Mesodermal cell (in vitro differentiated cells): ENCODE data around the gene HID1.
"Not testable (repeated sequence)": the region's sequence is repeated elsewhere in the genome, so short reads cannot be mapped to it uniquely, and the experiment has no call there.

Experiments used
- H3K27ac ChIP-seq: 2 replicates; pipeline ENCODE4 v1.7.0; 2013; ENCODE audit warnings: mild to moderate bottlenecking, low read depth, low read length, moderate library complexity; ENCODE audit not compliant: severe bottlenecking
- H3K36me3 ChIP-seq: 2 replicates; pipeline ENCODE4 v1.7.1; 2013; ENCODE audit warnings: mild to moderate bottlenecking, low read length, moderate library complexity; ENCODE audit not compliant: control insufficient read depth, insufficient read depth
- H3K4me1 ChIP-seq: one replicate; pipeline ENCODE4 v1.7.1; 2013; ENCODE audit warnings: mild to moderate bottlenecking, low read length; ENCODE audit not compliant: insufficient read depth, control insufficient read depth, poor library complexity, severe bottlenecking
- H3K4me3 ChIP-seq: 2 replicates; pipeline ENCODE4 v1.7.0; 2013; ENCODE audit warnings: low read length, control low read depth, mild to moderate bottlenecking; ENCODE audit not compliant: insufficient read depth, poor library complexity, severe bottlenecking; ENCODE audit errors: extremely low read depth
- H3K9me3 ChIP-seq: 2 replicates; pipeline ENCODE4 v1.7.1; 2013; ENCODE audit warnings: mild to moderate bottlenecking, low read length, moderate library complexity; ENCODE audit not compliant: control insufficient read depth
- WGBS, 2 experiments: methylation state at CpG; one replicate each; pipeline ENCODE4 v1.1.5; 2013; ENCODE audit warnings: missing lambda C conversion rate in 2 of 2; ENCODE audit not compliant: insufficient coverage in 2 of 2; 5-methylcytosine and 5-hydroxymethylcytosine counted together

Gene HID1

DNA sequence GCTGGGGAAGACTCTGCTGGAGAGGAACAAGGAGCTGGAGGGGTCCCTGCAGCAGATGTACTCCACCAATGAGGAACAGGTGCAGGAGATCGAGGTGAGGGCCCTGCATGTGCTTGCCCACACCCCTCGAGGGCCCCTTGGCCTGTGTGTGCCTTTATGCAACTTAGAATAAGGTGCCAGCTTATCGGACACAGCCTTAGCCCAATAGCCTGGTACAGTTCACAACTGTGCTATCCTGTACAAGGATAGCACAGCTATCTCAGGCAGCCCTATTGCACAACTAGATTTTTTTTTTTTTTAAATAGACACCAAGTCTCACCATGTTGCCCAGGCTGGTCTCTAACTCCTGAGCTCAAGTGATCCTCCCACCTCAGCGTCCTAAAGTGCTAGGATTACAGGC, 27.0 kb upstream of the HID1 start:
- no peaks in the 10 kb centered on the region for H3K9me3 ChIP-seq
- H3K4me1 ChIP-seq: peaks cover 7% of the 10 kb centered on the region
- peaks cover 63% of the 10 kb centered on the region for H3K36me3 ChIP-seq
- H3K4me3 ChIP-seq: no peak overlapping the region
- 94% methylated on average over 4 of the region's 4 CpGs for WGBS, 2 experiments
- H3K27ac ChIP-seq: no peak overlapping the region

DNA sequence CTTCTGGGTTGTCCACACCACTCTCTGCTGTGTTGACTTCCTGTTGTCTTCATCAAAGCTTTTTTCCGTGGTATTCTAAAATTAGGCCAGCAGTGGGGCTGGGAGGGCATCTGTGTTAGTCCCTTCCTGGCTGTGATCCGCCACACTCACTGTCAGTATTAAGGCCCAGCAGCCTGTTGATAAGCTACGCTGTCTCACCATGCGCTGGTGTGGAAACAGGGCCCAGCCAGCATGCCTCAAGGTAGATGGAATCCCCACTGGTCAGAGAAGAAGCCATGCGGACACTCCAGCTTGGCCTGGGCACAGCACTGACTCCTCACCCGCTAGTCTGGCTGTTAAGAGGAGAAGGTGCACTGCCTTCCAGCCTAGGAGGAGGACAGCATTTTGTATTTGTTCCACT, 26.2 kb upstream of the HID1 start:
- peaks cover 7% of the 10 kb centered on the region for H3K4me1 ChIP-seq
- H3K36me3 ChIP-seq: peaks cover 63% of the 10 kb centered on the region
- H3K4me3 ChIP-seq: no peak overlapping the region
- H3K27ac ChIP-seq: peak overlapping the region; percentile 29
- H3K9me3 ChIP-seq: no peaks in the 10 kb centered on the region
- 93 to 97% methylated on average over 5 of the region's 6 CpGs for WGBS, 2 experiments

DNA sequence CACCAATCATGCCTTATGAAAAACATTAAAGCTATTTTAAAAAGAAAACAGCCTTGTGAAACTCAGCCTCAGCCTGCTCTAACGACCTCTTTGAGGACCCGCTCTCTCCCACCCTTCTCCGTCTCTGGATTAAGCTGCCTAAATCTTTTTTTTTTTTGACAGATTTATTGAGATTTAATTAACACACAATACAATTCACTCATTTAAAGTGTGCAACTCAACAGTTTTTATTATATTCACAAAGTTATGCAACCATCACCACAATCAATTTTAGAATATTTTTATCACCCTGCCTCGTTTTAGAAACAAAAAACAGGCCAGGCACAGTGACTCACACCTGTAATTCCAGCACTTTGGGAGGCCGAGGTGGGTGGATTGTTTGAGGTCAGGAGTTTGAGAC, 23.3 kb upstream of the HID1 start:
- H3K4me1 ChIP-seq: peaks cover 7% of the 10 kb centered on the region
- peaks cover 57% of the 10 kb centered on the region for H3K36me3 ChIP-seq
- no peaks in the 10 kb centered on the region for H3K9me3 ChIP-seq
- H3K27ac ChIP-seq: no peak overlapping the region
- no peak overlapping the region for H3K4me3 ChIP-seq
- 95% methylated on average over 3 of the region's 5 CpGs; no CpG with 5 or more reads in 1 of the 2 experiments for WGBS, 2 experiments

DNA sequence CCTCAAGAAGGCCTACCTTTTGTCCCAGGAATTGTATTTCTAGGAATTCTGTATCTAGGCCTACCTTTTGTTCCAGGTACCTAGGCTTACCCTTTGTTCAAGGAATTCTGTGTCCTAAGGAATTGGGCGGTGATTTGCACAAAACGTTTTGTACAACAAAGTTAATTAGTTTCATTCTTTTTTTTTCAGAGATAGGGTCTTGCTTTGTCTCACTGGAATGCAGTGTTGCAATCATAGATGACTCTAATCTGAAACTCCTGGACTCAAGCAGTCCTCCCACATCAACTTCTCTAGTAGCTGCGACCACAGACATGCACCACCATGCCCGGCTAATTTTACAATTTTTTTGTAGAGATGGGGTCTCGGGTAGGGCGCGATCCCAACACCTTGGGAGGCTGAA, 21.9 kb upstream of the HID1 start:
- H3K4me1 ChIP-seq: peaks cover 7% of the 10 kb centered on the region

DNA sequence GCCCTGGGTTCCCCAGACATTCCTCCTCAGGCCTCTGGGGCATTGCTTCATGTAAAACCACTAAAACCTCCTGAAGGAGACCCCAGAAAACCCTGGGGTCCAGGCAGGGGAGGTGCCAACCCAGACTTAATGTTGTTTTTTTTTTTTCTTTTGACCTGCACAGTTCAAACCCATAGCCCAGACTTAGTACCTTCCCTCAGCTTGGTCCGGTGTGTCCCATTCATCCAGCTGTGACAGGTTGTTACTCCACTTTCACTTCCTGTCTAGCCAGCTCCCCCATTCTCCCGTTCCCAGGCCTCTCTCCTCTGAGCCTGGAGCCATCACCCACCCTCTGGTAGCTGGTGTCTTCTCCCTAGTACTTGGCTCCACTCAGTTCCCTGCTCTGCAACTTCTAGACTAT, 19.7 kb upstream of the HID1 start:
- Histone ChIP-seq H3K9me3 (no peaks in the 10 kb centered on the region), H3K4me1 (peaks cover 3% of the 10 kb centered on the region), H3K36me3 (peaks cover 56% of the 10 kb centered on the region), H3K27ac (no peak overlapping the region), H3K4me3 (no peak overlapping the region)
- 82 to 89% methylated on average over 2 of the region's 2 CpGs for WGBS, 2 experiments

More for the DNA sequence above, 21.9 kb upstream of the HID1 start:
- WGBS, 2 experiments: 69 to 100% methylated on average over 2 to 4 of the region's 7 CpGs
- H3K4me3 ChIP-seq: no peak overlapping the region
- H3K9me3 ChIP-seq: no peaks in the 10 kb centered on the region
- H3K36me3 ChIP-seq: peaks cover 62% of the 10 kb centered on the region
- no peak overlapping the region for H3K27ac ChIP-seq

DNA sequence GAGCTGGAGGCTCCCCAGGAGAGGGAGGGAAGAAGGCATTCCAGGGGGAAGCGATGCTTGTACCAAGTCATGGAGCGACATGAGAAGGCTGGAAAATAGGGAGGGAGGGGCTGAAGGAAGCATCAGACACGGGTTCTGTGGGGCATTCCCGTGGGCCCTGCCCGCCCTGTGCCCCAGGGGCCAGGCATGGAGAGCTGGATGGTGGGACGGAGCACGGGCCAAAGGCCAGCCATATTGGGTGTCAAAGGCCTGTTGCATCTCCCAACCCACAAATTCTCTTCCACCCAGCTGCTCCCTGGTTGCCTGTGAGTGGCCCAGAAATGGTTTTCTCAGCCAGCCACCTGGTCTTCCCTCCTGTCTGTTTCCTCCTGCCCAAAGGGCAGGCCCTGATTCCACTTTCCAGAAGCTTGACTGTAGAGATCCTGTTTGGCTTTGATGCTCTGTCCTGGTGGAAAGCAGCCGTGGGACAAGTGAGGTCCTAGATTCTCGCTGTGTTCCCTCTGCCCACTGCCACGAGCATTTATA, 18.1 kb upstream of the HID1 start:
- WGBS, 2 experiments: 97 to 98% methylated on average over 6 to 7 of the region's 10 CpGs
- H3K27ac ChIP-seq: no peak overlapping the region
- no peak overlapping the region for H3K4me3 ChIP-seq
- peaks cover 3% of the 10 kb centered on the region for H3K4me1 ChIP-seq
- peaks cover 48% of the 10 kb centered on the region for H3K36me3 ChIP-seq
- H3K9me3 ChIP-seq: no peaks in the 10 kb centered on the region

DNA sequence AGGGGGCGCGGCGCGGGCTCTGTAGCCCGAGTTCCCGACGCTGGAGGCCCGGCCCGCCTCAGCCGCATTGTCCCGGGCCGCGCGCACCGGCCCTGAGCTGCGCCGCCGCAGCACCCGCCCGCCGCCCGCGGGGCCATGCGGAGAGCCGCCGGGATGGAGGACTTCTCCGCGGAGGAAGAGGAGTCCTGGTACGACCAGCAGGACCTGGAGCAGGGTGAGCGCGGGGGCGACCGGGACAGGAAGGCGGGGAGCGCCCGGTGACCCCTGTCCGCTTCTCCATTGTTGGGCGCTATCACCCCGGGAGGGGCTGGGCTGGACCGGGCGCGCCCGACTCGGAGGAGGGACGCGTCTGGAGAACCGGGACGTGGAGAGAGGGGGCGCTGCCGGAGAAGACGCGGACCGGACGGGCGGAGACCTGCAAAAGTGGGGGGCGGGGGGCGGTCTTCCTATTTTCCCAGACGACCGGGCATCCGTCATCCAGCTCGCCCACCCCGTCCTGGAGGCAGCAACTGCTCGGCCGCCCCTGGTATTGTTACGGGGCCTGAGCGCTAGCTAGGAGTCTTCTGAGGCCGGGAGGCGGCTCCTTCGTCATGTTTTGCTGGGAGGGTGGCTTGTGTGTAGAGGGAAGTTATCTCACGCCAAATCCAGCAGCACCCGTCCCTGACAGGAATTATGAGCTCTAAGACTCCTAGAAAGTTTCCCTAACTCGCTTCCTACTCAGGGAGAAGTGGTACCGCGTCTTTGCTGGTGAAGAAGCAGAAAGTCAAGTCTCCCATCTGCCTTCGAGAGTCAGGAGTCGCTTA, 15.6 kb upstream of the HID1 start:
- Histone ChIP-seq H3K4me1 (peaks cover 3% of the 10 kb centered on the region), H3K27ac (peak overlapping the region; percentile 97), H3K4me3 (peak overlapping the region; percentile 82), H3K9me3 (no peaks in the 10 kb centered on the region), H3K36me3 (peaks cover 28% of the 10 kb centered on the region)
- WGBS, 2 experiments: 0% methylated on average over 59 to 63 of the region's 76 CpGs

DNA sequence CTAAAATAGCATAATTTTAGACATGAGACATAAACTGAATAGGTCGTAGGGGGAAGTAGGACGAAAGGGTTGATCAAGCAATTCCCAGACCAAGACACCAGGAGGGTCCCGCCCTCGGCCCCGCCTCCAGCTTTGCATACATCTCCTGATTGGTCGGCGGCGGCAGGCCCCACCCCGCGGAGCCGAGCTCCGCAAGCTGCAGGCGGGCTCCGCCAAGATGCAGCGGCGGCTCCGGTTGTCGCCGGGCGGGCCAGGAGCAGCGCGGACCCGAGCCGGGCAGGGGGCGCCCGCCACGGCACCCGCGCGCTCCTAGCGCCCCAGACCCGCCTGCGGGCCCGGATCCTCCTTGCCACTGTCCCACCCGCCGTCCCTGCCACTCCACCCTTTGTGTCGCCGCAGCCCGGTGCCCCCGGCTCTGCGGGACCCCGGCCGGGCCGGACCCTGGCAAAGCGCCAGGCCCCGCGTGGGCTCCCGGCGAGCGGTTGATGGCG, 14.9 kb upstream of the HID1 start, which contains the start of gene CDR2L:
Gene CDR2L (plus strand): TSS at position 215 of the 491 bp plus-strand sequence. CDS start 412 bp downstream, outside the sequence.
- Histone ChIP-seq H3K36me3 (peaks cover 22% of the 10 kb centered on the region), H3K9me3 (no peaks in the 10 kb centered on the region), H3K4me3 (peak within 1 kb of the TSS; percentile 82), H3K4me1 (peaks cover 3% of the 10 kb centered on the region), H3K27ac (peak within 1 kb of the TSS; percentile 97)
- 0% methylated on average over 40 to 46 of the region's 51 CpGs for WGBS, 2 experiments

DNA sequence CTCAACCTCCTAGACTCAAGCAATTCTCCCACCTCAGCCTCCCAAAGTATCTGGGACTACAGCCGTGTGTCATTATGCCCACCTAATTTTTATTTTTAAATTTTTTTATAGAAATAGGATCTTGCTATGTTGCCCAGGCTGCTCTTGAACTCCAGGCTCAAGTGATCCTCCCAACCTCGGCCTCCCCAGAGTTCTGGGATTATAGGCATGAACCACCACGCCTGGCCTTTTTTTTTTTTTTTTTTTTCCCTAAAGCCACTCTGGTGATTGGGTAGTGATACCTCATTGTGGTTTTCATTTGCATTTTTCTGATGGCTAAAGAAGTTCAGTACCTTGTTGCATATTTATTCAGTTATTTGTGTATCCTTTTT, 13.6 kb upstream of the HID1 start:
- Histone ChIP-seq H3K9me3 (no peaks in the 10 kb centered on the region), H3K4me3 (no peak overlapping the region), H3K4me1 (peaks cover 9% of the 10 kb centered on the region), H3K36me3 (peaks cover 14% of the 10 kb centered on the region), H3K27ac (no peak overlapping the region)
- no CpG with 5 or more reads among the region's 3 CpGs for WGBS, 2 experiments

DNA sequence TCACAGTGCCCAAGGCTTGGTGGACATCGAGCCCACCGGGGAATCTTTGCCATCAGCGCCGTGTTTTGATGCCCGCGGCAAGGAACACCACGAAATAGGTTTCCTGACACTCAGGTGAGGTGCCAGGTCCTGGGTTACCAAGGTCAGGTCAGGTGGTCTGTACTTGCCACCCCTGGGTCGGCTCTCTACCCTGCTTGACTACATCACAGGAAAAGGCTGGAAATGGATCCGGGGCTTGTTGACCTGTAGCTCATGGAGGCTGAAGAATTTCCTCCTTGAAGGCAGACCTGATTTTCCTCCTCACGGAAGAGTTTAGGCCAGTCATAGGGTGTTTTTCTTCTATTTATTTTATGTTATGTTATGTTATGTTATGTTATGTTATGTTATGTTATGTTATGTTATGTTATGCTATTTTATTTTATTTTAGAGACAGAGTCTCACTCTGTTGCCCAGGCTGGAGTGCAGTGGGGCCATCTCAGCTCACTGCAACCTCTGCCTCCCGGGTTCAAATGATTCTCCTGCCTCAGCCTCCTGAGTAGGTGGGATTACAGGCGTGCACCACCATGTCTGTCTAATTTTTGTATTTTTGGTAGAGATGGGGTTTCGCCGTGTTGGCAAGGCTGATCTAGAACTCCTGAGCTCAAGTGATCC, 10.2 kb upstream of the HID1 start:
- peak overlapping the region; percentile 93 for H3K27ac ChIP-seq
- not testable (repeated sequence) for H3K9me3 ChIP-seq, H3K36me3 ChIP-seq, H3K4me1 ChIP-seq
- 11 to 19% methylated on average over 9 to 11 of the region's 14 CpGs for WGBS, 2 experiments
- peak overlapping the region; percentile 59 for H3K4me3 ChIP-seq
